IPS DF 4.7 (cell line): ENCODE results near the gene TMEM117.
"Not testable (repeated sequence)": the region's sequence is repeated elsewhere in the genome, so short reads cannot be mapped to it uniquely, and the experiment has no call there.

Source experiments
- DNase-seq: peaks from one replicate; pipeline ENCODE4 v3.0.0-alpha.2; 2013; ENCODE audit warnings: low spot score; ENCODE audit errors: extremely low read depth

Gene TMEM117

DNA sequence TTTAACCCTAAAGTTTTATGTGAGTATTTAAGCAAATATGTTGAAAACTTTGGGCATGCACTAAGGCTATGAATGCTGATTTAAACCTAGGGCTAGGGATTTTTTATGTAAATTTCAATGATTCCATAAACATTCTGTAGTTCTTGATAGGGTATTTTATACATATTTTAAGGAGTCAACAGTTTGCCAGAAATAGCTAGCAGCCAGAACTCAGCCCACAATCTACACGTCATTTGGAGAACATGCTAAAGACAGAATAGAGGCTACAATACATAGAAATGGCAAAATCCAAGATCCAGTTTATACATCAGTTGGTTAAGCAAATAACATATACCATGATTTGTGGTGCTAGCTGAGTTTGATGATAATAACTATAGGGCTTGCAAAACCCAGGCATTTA is 184.7 kb downstream of the TMEM117 start:
- no peak for DNase-seq

DNA sequence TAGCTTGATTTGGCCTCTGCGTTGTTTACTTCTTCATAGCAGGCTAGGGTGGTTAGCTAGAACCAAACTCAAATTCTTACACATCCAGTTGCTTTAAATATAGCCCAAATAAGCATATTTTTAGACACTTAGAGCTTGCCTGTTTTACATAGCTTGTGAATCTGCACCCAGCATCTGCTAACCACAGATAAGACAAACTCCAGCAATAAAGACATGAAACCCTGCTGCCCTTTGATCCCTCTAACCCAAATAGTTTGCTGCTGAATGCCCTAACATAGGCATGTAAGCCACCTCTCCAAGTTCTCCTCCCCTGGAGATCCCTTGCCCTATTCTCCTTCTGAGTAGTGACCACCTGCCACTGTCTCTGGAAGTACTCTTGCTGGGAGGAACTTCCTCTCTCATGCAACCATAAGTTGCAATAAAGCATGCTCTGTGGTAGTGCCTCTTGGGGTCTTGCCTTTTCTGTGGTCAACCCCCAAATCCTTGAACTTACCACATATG is 185.6 kb downstream of the TMEM117 start:
- DNase-seq: no peak

DNA sequence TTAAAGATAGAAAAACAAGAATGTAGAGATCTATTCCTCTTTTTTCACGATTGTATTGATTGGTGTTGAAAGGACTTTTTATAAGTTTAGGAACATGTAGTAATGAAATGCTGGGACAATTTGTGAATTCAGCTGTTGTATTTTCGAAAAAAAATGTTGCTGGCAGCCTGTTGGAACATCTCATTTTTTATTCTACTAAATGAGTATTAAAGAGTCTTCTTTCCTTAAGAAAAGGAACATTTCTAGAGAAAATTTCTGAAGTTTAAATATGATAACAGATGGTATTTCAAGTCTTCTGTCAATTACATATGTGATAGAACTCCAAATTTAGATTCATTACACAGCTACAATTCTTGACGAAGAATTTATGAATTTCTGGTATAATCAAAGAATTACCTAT is 189.6 kb downstream of the TMEM117 start:
- DNase-seq: no peak

DNA sequence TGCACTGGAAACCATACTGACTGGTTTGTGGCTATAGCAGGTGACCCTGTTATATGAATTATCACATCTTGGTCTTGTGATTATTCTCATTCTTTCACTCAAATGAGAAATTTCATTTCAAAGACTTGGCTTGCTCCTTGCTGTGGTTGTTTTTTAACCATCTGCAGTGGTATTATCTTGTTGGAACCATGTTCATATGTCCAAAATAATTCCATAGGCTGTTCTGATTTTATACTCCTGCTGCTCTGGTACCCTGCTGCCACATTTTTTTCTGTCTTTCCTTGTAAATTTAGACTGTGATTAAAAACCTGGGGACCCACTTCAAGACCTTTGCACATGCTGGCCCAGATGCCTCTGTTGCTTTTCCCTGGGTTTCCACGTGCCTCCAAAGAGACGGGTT is 190.2 kb downstream of the TMEM117 start:
- DNase-seq: no peak

- not testable (repeated sequence) for DNase-seq
These were observed 191.0 kb downstream of the TMEM117 start for GRCh38 chr12:44026926-44027325.

- DNase-seq: no peak
These were observed 193.3 kb downstream of the TMEM117 start for GRCh38 chr12:44029194-44029593.

DNA sequence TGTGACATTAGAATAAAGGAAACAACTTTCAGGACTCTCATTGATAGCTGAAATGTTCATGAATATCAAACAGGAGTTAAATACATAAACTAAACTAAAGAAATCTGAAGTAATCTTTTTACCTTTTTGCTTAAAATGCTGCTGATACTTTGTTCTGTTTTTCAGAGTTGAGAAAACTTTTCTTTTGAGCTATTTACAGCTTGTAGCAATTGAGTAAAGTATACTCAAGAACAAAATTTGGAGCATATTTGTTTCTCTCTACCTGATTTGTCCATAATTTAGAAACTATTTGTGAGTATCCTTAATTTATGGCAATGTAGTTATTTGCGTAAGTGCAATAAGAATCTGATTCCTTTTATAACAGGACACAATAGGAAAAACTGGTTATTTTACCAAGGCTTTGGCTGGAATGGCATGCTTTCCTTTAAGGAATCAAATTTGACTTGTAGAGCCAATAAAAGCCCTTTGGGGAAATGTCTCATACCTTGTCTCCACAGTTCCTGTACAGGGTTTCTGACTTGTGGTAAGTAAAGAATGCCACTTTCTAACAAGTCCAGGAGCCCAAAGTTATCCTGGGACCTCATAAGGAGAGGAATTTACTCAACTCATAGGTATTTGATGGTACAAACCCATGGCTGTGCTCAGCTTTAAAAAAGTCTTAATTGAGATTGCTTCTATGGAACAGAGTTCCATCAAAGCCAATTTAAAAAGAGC is 195.7 kb downstream of the TMEM117 start:
- no peak for DNase-seq

DNA sequence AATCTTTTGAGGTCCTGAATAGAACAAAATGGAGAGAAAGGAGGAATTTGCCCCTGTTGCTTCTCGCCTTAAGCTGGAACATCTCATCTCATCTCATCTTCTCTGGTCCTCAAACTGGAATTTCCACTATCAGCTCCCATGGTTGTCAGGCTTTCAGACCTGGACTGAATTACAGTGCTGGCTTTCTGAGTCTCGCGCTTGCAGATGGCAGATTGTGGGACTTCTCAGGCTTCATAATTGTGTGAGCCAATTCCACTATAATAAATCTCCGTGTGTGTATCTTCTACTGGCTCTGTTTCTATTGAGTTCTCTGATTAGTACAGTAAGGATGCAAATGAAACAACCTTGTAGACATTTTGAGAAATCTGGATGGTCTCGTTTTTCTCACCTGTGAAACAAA is 199.0 kb downstream of the TMEM117 start:
- no peak for DNase-seq

GRCh38 chr12:44036875-44037443 is 201.1 kb downstream of the TMEM117 start:
- no peak for DNase-seq

DNA sequence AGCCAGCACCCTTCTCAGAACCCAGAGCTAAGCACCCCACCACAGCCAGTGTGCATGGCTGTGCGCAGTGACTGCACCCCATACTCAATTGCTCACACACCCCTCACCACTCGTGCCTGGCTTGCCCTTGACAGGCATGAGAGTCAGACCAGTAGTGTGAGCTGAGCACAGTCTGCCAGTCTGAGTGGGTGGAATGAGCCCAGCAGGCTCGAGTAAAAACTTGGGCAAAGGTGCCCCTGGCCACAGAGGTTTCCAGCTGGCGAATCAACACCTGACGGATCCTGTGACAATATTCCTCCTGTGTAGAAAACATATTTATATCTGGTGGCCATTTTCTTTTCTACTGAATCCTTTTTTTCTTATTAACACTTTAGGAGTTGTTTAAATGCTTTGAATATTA is 202.5 kb downstream of the TMEM117 start:
- no peak for DNase-seq

GRCh38 chr12:44044491-44044890 is 208.6 kb downstream of the TMEM117 start:
- DNase-seq: not testable (repeated sequence)

DNA sequence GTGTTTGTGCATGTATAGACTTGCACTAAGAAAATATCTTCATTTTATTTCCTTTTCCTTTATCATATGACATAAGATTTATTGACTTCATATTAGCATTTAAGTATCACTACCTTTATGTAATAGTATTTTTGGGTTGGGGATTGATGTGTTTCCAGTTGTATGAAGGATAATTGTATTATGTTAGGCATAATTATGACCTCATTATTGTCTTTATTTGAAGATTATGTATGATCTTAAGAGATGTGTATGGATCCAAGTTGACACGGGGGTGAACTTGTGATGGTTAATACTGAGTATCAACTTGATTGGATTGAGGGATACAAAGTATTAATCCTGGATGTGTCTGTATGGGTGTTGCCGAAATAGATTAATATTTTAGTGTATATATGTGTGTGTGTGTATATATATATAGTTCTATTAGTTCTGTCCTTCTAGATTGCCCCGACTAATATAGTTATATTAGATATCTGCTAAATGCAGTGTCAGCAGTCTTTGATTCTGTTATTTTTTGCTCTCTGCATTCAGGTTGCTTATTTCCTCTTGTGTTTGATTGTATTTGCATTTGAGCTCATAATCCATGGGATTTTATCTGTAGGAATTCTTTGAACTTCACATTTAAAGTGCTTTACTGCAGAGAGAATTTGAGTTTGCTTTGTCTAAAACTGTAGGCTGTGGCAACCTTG is 211.0 kb downstream of the TMEM117 start:
- DNase-seq: no peak

DNA sequence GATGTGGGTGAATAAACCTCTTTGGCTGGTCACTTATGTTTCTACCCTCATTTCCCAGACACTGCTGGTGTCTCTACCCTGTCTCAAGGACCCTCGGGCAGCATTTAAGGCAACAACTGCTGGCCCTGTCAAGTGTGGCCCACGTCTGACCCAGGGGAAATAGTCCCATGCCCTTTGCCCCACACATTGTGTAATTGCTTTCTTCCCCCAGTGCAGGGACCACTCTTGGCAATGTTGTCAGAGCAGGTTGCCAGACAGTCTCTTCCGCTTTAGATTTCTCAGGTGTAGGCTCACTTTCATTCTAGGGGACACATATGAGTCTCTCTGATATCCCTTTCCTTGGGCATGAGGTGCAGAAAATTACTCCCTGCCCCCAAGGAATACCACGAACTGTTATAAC is 216.7 kb downstream of the TMEM117 start:
- DNase-seq: no peak

GRCh38 chr12:44053549-44054127 is 217.8 kb downstream of the TMEM117 start:
- no peak for DNase-seq

- DNase-seq: no peak
These were observed 218.4 kb downstream of the TMEM117 start for GRCh38 chr12:44054281-44054680.

DNA sequence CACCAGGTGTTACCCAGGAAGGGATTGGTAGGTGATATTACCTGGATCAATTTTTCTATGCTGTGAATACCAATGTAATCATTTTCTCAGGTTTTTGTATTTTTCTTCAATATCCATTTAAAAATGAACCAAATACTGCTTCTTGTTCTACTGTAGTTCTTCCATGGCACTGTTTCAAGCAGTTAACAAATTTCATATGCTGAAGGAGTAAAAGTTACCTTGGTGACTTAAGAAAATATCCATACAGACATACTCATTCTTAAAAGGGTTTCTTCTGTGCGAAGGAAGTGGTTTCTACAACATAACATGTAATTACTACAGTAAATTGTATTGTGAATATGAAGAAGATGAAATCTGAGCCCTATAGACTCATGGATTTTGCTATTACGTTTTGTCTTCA is 222.5 kb downstream of the TMEM117 start:
- DNase-seq: no peak

- DNase-seq: no peak
These were observed 223.6 kb downstream of the TMEM117 start for GRCh38 chr12:44059476-44059875.

- DNase-seq: no peak
These were observed 227.8 kb downstream of the TMEM117 start for GRCh38 chr12:44063671-44064070.

GRCh38 chr12:44076871-44077270 is 241.0 kb downstream of the TMEM117 start:
- DNase-seq: no peak

DNA sequence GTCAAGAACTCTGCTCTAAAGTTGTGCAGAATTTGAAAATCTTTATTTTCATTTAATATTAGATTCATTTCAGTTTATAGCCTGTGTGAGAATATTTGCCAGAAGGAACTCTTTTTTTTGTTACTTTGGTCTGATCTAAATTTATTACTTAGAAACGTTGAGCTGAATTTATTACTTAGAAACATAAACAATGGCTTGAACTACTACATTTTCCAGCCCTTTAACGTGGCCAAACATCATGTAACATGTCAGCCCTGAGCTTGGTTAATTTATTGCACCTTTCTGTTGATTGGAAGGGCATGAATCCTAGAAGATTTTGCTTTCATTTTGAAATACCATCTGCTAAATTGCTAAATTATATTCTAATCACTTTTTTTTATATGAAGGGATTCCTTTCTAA is 241.4 kb downstream of the TMEM117 start:
- no peak for DNase-seq

DNA sequence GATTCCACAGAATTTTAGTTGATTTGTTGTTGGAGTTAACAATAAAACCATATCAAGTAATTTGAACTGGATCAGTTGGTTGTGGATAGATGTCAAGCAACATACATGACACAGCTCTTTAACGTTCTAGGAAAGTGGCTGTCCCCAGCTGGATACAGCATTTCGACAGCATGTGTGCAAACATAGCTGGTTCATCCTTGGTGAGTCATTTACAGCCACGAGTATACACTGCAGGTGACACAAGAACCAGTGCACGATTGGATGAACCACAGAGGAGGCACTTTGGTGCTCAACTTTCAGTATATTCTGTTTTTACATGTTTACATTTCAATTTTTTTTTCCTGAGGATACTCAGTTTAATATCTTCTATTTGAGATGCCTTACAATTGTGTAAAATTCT is 242.4 kb downstream of the TMEM117 start:
- DNase-seq: no peak

DNA sequence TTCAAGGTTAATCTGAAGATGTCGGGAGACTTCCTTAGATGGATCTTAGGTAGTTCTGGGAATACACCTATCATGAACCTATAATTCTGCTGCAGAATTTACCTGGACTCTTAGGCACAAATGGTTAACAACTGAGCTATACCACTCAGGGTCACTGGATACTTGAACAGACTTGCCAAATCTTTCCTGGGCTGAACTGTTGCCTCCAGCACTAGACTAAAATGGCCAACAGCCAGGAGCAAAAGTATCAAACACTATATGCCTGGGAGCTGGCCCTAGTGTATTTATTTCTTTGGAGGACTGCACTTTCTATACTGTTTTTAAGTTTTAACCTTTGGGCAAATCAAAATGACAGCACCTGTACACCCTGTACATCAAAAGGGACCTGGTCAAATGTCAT is 252.8 kb downstream of the TMEM117 start:
- DNase-seq: no peak
